ENCODE results near the gene PGPEP1. TPM values are rescaled to one million over a fixed set of nuclear protein-coding genes. Genes with fewer than 3 reads are reported as not detected.
"Not testable (repeated sequence)": the region's sequence is repeated elsewhere in the genome, so short reads cannot be mapped to it uniquely, and the experiment has no call there.

PGPEP1 gene
- total RNA-seq, 2 experiments from 2014 or later, result 24.4 to 25.9 TPM

DNA sequence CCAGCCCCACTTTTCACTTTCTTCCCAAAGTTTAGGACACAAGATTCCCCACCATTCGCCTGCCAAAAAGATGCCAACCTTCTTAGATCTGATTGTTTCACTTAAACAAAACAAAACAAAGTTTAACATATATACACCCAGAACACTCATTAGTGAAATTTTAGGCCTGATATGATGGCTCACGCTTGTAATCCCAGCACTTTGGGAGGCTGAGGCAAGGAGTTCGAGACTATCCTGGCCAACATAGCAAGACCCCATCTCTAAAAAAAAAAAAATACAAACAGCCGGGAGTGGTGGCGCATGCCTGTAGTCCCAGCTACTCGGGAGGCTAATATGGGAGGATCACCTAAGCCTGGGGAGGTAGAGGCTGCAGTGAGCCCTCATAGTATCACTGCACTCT, 4.9 kb downstream of the PGPEP1 start:
- H3K27me3 Mint-ChIP-seq, result no peaks in the 10 kb centered on the region
- no peaks in the 10 kb centered on the region for H3K9me3 Mint-ChIP-seq
- peaks cover 60% of the 10 kb centered on the region for H3K36me3 Mint-ChIP-seq (ENCODE audit: low read depth)
- H3K4me3 Mint-ChIP-seq, result no peak overlapping the region
- POLR2A ChIA-PET, result interaction anchor here (0.9 kb wide), 1 partner anchor 15 kb away, joined by 3 read pairs; no protein-coding TSS in a partner anchor
- CTCF ChIA-PET, result no interaction called here
- Histone ChIP-seq H3K27me3 (ENCODE audit: control insufficient read depth in 1 of 2, insufficient read depth in 2 of 2, low read length in 2 of 2) (no peaks in the 10 kb centered on the region), H3K9me3 (ENCODE audit: control insufficient read depth in 1 of 2, insufficient read depth in 1 of 2, low read length in 2 of 2) (no peaks in the 10 kb centered on the region), H3K4me1 (ENCODE audit: insufficient read depth, low read length) (peaks cover 11% of the 10 kb centered on the region), H3K4me3 (ENCODE audit: low read length) (no peak overlapping the region), H3K27ac (ENCODE audit: low read depth in 1 of 2, low read length in 2 of 2) (no peak overlapping the region), H3K36me3 (ENCODE audit: insufficient read depth, low read length) (peaks cover 17% of the 10 kb centered on the region)
- TF ChIP-seq, protein P1, sequence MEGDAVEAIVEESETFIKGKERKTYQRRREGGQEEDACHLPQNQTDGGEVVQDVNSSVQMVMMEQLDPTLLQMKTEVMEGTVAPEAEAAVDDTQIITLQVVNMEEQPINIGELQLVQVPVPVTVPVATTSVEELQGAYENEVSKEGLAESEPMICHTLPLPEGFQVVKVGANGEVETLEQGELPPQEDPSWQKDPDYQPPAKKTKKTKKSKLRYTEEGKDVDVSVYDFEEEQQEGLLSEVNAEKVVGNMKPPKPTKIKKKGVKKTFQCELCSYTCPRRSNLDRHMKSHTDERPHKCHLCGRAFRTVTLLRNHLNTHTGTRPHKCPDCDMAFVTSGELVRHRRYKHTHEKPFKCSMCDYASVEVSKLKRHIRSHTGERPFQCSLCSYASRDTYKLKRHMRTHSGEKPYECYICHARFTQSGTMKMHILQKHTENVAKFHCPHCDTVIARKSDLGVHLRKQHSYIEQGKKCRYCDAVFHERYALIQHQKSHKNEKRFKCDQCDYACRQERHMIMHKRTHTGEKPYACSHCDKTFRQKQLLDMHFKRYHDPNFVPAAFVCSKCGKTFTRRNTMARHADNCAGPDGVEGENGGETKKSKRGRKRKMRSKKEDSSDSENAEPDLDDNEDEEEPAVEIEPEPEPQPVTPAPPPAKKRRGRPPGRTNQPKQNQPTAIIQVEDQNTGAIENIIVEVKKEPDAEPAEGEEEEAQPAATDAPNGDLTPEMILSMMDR (IDR thresholded peaks at IDR 0.05), result no peak
- H3K27ac Mint-ChIP-seq, result no peak overlapping the region
- DNase-seq (no peak), ATAC-seq (ENCODE audit: poor library complexity) (no peak)
- H3K4me1 Mint-ChIP-seq (ENCODE audit: low read depth), result peaks cover 12% of the 10 kb centered on the region
- intact Hi-C loops (cut with DNase I, micrococcal nuclease), result no loop called here

DNA sequence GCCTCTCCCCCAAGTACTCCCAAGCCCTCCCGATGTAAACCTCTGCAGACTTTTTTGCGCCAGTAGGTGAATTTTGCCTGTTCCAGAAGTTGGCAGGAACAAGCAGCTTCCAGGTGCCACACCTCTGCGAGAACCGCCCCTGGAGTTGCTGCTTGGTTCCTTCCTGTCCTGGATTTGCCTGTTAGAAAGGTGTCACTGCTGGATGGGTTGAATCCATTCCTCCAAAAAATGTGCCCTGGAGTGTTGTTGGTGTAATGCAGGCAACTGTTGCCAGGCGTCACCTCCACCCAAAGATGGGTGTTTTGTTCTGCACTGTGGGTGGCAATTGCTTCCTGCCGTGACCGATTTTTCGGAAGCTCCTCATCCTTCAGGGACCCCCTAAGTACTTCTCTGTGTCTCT, 5.7 kb downstream of the PGPEP1 start:
- CTCF ChIA-PET, result no interaction called here
- Histone ChIP-seq H3K36me3 (ENCODE audit: insufficient read depth, low read length) (peaks cover 17% of the 10 kb centered on the region), H3K27ac (ENCODE audit: low read depth in 1 of 2, low read length in 2 of 2) (no peak overlapping the region), H3K27me3 (ENCODE audit: control insufficient read depth in 1 of 2, insufficient read depth in 2 of 2, low read length in 2 of 2) (no peaks in the 10 kb centered on the region), H3K9me3 (ENCODE audit: control insufficient read depth in 1 of 2, insufficient read depth in 1 of 2, low read length in 2 of 2) (no peaks in the 10 kb centered on the region), H3K4me3 (ENCODE audit: low read length) (no peak overlapping the region), H3K4me1 (ENCODE audit: insufficient read depth, low read length) (peaks cover 7% of the 10 kb centered on the region)
- TF ChIP-seq, protein P1 (IDR thresholded peaks at IDR 0.05), result no peak
- intact Hi-C loops (cut with DNase I, micrococcal nuclease), result no loop called here
- peaks cover 63% of the 10 kb centered on the region for H3K36me3 Mint-ChIP-seq (ENCODE audit: low read depth)
- no peak for ATAC-seq (ENCODE audit: poor library complexity)
- H3K4me3 Mint-ChIP-seq, result no peak overlapping the region
- POLR2A ChIA-PET, result no interaction called here
- H3K27me3 Mint-ChIP-seq, result no peaks in the 10 kb centered on the region
- H3K27ac Mint-ChIP-seq, result peak overlapping the region; percentile 73
- DNase-seq, result no peak
- H3K9me3 Mint-ChIP-seq, result no peaks in the 10 kb centered on the region
- peaks cover 11% of the 10 kb centered on the region for H3K4me1 Mint-ChIP-seq (ENCODE audit: low read depth)

DNA sequence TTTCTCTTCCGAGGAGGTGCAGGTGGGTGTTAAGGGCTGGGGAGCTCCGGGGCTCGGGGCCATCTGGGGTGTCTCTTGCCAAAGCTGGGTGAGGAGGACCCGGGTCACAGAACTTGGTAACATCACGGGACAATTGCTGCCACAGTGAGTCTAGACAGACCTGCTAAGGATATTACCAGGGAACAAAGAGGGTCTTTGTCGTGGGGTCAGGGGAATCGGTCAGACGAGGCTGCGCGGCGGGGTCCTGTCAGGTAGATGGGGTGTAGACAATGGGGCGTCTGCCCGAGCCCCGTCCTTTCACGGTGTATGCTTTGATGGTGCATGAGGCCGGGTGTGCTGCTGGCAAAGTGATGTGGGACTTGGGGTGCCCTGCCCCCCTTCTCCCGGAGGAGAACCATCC, 7.8 kb downstream of the PGPEP1 start:
- Mint-ChIP-seq H3K36me3 (ENCODE audit: low read depth) (peaks cover 59% of the 10 kb centered on the region), H3K9me3 (no peaks in the 10 kb centered on the region), H3K4me3 (no peak overlapping the region), H3K27me3 (no peaks in the 10 kb centered on the region), H3K4me1 (ENCODE audit: low read depth) (peaks cover 7% of the 10 kb centered on the region), H3K27ac (no peak overlapping the region)
- no peak overlapping the region for H3K4me3 ChIP-seq (ENCODE audit: low read length)
- no peak for DNase-seq
- H3K27me3 ChIP-seq (ENCODE audit: control insufficient read depth in 1 of 2, insufficient read depth in 2 of 2, low read length in 2 of 2), result no peaks in the 10 kb centered on the region
- TF ChIP-seq, protein P1 (IDR thresholded peaks at IDR 0.05), result no peak
- no peaks in the 10 kb centered on the region for H3K9me3 ChIP-seq (ENCODE audit: control insufficient read depth in 1 of 2, insufficient read depth in 1 of 2, low read length in 2 of 2)
- POLR2A ChIA-PET, result interaction anchor here (0.6 kb wide), 1 partner anchor 70 kb away, joined by 3 read pairs; no protein-coding TSS in a partner anchor
- H3K4me1 ChIP-seq (ENCODE audit: insufficient read depth, low read length), result no peaks in the 10 kb centered on the region
- intact Hi-C loops (cut with DNase I, micrococcal nuclease), result no loop called here
- no peak for ATAC-seq (ENCODE audit: poor library complexity)
- no peak overlapping the region for H3K27ac ChIP-seq (ENCODE audit: low read depth in 1 of 2, low read length in 2 of 2)
- peaks cover 18% of the 10 kb centered on the region for H3K36me3 ChIP-seq (ENCODE audit: insufficient read depth, low read length)
- CTCF ChIA-PET, result no interaction called here

DNA sequence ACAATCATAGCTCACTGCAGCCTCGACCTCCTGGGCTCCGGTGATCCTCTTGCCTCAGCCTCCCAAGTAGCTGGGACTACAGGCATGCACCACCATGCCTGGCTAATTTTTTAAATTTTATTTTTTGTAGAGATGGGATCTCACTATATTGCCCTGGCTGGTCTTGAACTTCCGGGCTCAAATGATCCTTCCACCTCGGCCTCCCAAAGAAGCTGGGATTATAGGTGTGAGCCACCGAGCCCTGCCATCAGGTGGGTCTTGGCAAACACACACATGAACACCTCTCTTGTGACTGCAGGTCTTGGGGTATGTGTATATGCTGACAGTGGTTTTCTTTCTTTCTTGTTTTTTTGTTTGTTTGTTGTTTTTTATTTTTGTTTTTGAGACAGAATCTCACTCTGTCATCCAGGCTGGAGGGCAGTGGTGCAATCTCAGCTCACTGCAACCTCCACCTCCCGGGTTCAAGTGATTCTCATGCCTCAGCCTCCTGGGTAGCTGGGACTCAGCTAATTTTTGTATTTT, 8.5 kb downstream of the PGPEP1 start:
- intact Hi-C loops (cut with DNase I, micrococcal nuclease); H3K4me3 Mint-ChIP-seq; H3K9me3 Mint-ChIP-seq; H3K27me3 ChIP-seq (ENCODE audit: control insufficient read depth in 1 of 2, insufficient read depth in 2 of 2, low read length in 2 of 2); ATAC-seq (ENCODE audit: poor library complexity); H3K27me3 Mint-ChIP-seq; H3K4me1 ChIP-seq (ENCODE audit: insufficient read depth, low read length); H3K27ac Mint-ChIP-seq; DNase-seq; H3K27ac ChIP-seq (ENCODE audit: low read depth in 1 of 2, low read length in 2 of 2); H3K9me3 ChIP-seq (ENCODE audit: control insufficient read depth in 1 of 2, insufficient read depth in 1 of 2, low read length in 2 of 2); H3K4me3 ChIP-seq (ENCODE audit: low read length); H3K4me1 Mint-ChIP-seq (ENCODE audit: low read depth); POLR2A ChIA-PET: not testable (repeated sequence)
- H3K36me3 Mint-ChIP-seq (ENCODE audit: low read depth), result peaks cover 61% of the 10 kb centered on the region
- CTCF ChIA-PET, result interaction anchor here (0.6 kb wide), 1 partner anchor 66 kb away, joined by 5 read pairs; no protein-coding TSS in a partner anchor
- peaks cover 16% of the 10 kb centered on the region for H3K36me3 ChIP-seq (ENCODE audit: insufficient read depth, low read length)
